DND-41 (cell line): ENCODE results near the gene SLC4A1AP.

Experiments used
- ATAC-seq: fragments of 200-7000 bp; cut with Tn5 transposase; 3 replicates; pipeline ENCODE4 v1.9.1; 2021; ENCODE audit warnings: low read depth; ENCODE audit not compliant: insufficient read depth
- DNase-seq: peaks from one replicate; pipeline ENCODE4 v3.0.0-alpha.2; 2020
- H2AFZ ChIP-seq: 2 replicates; pipeline ENCODE4 v1.6.0; 2012; ENCODE audit warnings: low read depth, low read length
- H3K27ac ChIP-seq: 2 replicates; pipeline ENCODE4 v1.5.1; 2012; ENCODE audit warnings: low read length, inconsistent platforms
- H3K27me3 ChIP-seq: fragments of 200-600 bp; sonication (generic); 2 replicates; pipeline ENCODE4 v1.6.0; 2012; ENCODE audit warnings: low read length, mild to moderate bottlenecking, inconsistent platforms; ENCODE audit not compliant: insufficient read depth, poor library complexity
- H3K36me3 ChIP-seq: 2 replicates; pipeline ENCODE4 v1.5.1; 2012; ENCODE audit warnings: low read length, inconsistent platforms; ENCODE audit not compliant: insufficient read depth
- H3K4me1 ChIP-seq: 2 replicates; pipeline ENCODE4 v1.5.1; 2012; ENCODE audit warnings: mild to moderate bottlenecking, low read length; ENCODE audit not compliant: insufficient read depth
- H3K4me2 ChIP-seq: 2 replicates; pipeline ENCODE4 v1.6.0; 2012; ENCODE audit warnings: mild to moderate bottlenecking, moderate library complexity, low read length, inconsistent platforms; ENCODE audit not compliant: insufficient read depth
- H3K4me3 ChIP-seq, 2 experiments: fragments of 200-600 bp in 1 of 2; shearing (Covaris generic) in 1 of 2; 2 replicates each; pipeline ENCODE4 v1.5.1; 2012 to 2016; ENCODE audit warnings: inconsistent platforms in 2 of 2, low read length in 2 of 2, mild to moderate bottlenecking in 2 of 2, low read depth in 1 of 2, moderate library complexity in 1 of 2
- H3K79me2 ChIP-seq: 2 replicates; pipeline ENCODE4 v1.6.0; 2012; ENCODE audit warnings: low read length, inconsistent platforms; ENCODE audit not compliant: insufficient read depth
- H3K9ac ChIP-seq: 2 replicates; pipeline ENCODE4 v1.6.0; 2012; ENCODE audit warnings: low read depth, mild to moderate bottlenecking, inconsistent platforms, low read length, moderate library complexity
- H3K9me3 ChIP-seq: 2 replicates; pipeline ENCODE4 v1.5.1; 2012; ENCODE audit warnings: low read length, moderate library complexity, mild to moderate bottlenecking, inconsistent platforms; ENCODE audit not compliant: insufficient read depth, severe bottlenecking
- H4K20me1 ChIP-seq: 2 replicates; pipeline ENCODE4 v1.6.0; 2012; ENCODE audit warnings: low read length; ENCODE audit not compliant: insufficient read depth
- EZH2 ChIP-seq: IDR thresholded peaks from 3 replicates; pipeline ENCODE4 v1.6.1; 2012; ENCODE audit warnings: borderline replicate concordance, low read depth, mild to moderate bottlenecking, moderate library complexity, low read length, inconsistent platforms; ENCODE audit not compliant: severe bottlenecking
- TF ChIP-seq, protein P1 (sequence below): IDR thresholded peaks from 2 replicates; pipeline ENCODE4 v1.5.1; 2012; ENCODE audit warnings: borderline replicate concordance, low read length, moderate library complexity, mild to moderate bottlenecking; ENCODE audit not compliant: poor library complexity, severe bottlenecking; ENCODE audit errors: extremely low read depth

The SLC4A1AP gene

DNA sequence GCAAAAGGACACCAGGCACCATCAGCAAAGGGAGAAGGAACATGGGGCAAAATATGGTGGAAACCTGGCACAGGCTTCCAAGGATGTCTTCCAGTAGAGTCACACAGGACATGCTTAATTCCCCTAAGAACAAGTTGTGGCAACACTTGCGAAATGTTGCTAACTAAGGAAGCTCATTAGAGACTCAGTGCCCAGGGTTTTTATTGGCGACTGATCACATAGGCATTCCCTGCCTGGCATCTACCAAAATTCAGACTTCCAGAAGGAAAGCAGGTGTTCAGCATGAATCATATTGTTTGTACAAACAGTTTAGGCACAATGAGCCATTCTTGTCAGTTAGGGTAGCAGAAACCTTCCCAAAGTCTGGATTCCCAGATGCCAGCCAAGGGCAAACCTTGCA lies 25.7 kb downstream of the SLC4A1AP start:
- no peaks in the 10 kb centered on the region for H3K27me3 ChIP-seq
- ATAC-seq (no peak), DNase-seq (no peak)
- H3K4me3 ChIP-seq, result no peak overlapping the region
- no peak overlapping the region for H3K9ac ChIP-seq
- no peaks in the 10 kb centered on the region for H3K9me3 ChIP-seq
- peaks cover 32% of the 10 kb centered on the region for H3K36me3 ChIP-seq
- no peaks in the 10 kb centered on the region for H3K4me1 ChIP-seq
- no peak for TF ChIP-seq EZH2
- TF ChIP-seq, protein P1, sequence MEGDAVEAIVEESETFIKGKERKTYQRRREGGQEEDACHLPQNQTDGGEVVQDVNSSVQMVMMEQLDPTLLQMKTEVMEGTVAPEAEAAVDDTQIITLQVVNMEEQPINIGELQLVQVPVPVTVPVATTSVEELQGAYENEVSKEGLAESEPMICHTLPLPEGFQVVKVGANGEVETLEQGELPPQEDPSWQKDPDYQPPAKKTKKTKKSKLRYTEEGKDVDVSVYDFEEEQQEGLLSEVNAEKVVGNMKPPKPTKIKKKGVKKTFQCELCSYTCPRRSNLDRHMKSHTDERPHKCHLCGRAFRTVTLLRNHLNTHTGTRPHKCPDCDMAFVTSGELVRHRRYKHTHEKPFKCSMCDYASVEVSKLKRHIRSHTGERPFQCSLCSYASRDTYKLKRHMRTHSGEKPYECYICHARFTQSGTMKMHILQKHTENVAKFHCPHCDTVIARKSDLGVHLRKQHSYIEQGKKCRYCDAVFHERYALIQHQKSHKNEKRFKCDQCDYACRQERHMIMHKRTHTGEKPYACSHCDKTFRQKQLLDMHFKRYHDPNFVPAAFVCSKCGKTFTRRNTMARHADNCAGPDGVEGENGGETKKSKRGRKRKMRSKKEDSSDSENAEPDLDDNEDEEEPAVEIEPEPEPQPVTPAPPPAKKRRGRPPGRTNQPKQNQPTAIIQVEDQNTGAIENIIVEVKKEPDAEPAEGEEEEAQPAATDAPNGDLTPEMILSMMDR, result no peak
- no peak overlapping the region for H3K4me2 ChIP-seq
- no peak overlapping the region for H3K27ac ChIP-seq
- H4K20me1 ChIP-seq, result no peaks in the 10 kb centered on the region
- H2AFZ ChIP-seq, result no peak overlapping the region
- H3K79me2 ChIP-seq, result no peaks in the 10 kb centered on the region

DNA sequence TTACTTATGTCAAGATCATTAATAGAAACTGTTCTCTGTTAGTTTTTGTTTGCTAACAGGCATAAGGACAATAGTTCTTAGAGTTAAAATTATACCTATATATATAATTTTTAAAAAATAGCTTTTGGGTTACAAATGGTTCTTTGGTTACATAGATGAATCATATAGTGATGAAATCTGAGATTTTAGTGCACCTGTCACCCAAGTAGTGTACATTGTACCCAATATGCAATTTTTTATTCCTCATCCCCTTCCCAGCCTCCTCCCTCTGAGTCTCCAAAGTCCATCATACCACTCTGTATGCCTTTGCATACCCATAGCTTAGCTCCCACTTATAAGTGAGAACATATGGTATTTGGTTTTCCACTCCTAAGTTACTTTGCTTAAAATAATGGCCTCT lies 26.4 kb downstream of the SLC4A1AP start:
- no peak for ATAC-seq
- H3K36me3 ChIP-seq, result peaks cover 29% of the 10 kb centered on the region

DNA sequence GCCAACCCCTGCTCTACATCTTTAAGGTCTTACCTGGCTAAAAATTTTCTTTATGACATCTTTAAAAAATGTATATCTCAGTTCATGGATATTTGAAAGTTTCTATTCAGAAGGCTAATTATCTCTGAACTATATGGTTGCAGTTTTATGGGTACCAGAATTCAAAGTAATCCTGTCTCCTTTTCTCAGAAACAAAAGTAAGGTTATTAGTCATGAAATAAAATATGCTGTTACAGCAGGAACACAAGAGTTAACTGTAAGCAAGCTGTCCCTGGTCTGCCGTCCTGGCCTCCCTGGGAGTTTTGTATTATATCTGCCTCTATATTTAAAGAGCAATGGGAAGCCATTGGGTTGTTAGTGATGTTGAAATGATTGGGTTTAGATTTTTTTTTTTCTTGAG lies 34.0 kb downstream of the SLC4A1AP start:
- Histone ChIP-seq H3K27ac (no peak overlapping the region), H3K4me1 (no peaks in the 10 kb centered on the region), H3K79me2 (no peaks in the 10 kb centered on the region), H3K36me3 (peaks cover 20% of the 10 kb centered on the region; the same call in 1 of the 2 replicates), H3K4me3 (no peak overlapping the region), H4K20me1 (no peaks in the 10 kb centered on the region), H2AFZ (no peak overlapping the region), H3K9me3 (no peaks in the 10 kb centered on the region), H3K27me3 (no peaks in the 10 kb centered on the region), H3K9ac (no peak overlapping the region), H3K4me2 (no peak overlapping the region)
- DNase-seq, result no peak
- no peak for ATAC-seq
- TF ChIP-seq, protein P1, result no peak
- no peak for TF ChIP-seq EZH2

More for the DNA sequence above, 26.4 kb downstream of the SLC4A1AP start:
- Histone ChIP-seq H2AFZ (no peak overlapping the region), H4K20me1 (no peaks in the 10 kb centered on the region), H3K27me3 (no peaks in the 10 kb centered on the region), H3K4me3 (no peak overlapping the region), H3K4me1 (no peaks in the 10 kb centered on the region), H3K27ac (no peak overlapping the region), H3K9ac (no peak overlapping the region), H3K79me2 (no peaks in the 10 kb centered on the region), H3K4me2 (no peak overlapping the region), H3K9me3 (no peaks in the 10 kb centered on the region)
- TF ChIP-seq, protein P1, result no peak
- no peak for TF ChIP-seq EZH2
- DNase-seq, result no peak

DNA sequence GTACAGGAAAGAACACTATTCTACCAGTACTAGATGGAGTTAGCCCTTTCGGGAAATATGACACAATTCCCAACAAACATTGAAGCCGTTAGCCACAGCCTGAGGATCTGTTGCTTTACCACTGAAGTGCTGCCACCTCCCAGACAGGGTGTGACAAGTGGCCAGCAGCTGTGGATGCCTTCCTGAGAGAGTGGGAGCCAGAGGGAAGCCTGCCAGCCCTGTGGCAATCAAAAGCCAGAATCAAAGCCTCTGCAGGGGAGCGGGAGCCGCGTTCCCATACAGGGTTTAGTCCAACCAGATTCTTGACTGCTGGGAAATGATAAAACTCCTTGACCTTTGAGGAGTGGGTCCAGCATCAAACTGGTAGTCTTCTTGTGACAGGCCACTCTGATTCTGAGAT lies 38.0 kb downstream of the SLC4A1AP start:
- H4K20me1 ChIP-seq, result no peaks in the 10 kb centered on the region
- H3K79me2 ChIP-seq, result no peaks in the 10 kb centered on the region
- no peak overlapping the region for H2AFZ ChIP-seq
- DNase-seq, result no peak
- H3K9ac ChIP-seq, result no peak overlapping the region
- ATAC-seq, result no peak
- H3K27ac ChIP-seq, result no peak overlapping the region
- H3K27me3 ChIP-seq, result no peaks in the 10 kb centered on the region
- no peak overlapping the region for H3K4me2 ChIP-seq
- no peak overlapping the region for H3K4me3 ChIP-seq
- TF ChIP-seq, protein P1, result no peak
- TF ChIP-seq EZH2, result no peak
- no peaks in the 10 kb centered on the region for H3K36me3 ChIP-seq
- no peaks in the 10 kb centered on the region for H3K9me3 ChIP-seq
- no peaks in the 10 kb centered on the region for H3K4me1 ChIP-seq
